Caco-2 (cell line): ENCODE measurements around the gene PRLH. TPM values are rescaled to one million over a fixed set of nuclear protein-coding genes. Genes with fewer than 3 reads are reported as not detected.

Source experiments
- BruUV-seq: library from RNA; stranded (reverse); fragments of 400-500 nt; replicated peaks from 2 replicates; lab custom pipeline; 2021; lab: Mats Ljungman, UMichigan
- CTCF ChIA-PET: fragments of 300-600 bp; sonication (Branson Sonifier 250); formaldehyde crosslinking; loops from one replicate; lab custom pipeline; 2022; ENCODE audit warnings: antibody characterized with exemption; lab: Charles Lee
- POLR2A ChIA-PET: fragments of 300-600 bp; sonication (Branson Sonifier 250); formaldehyde crosslinking; loops from one replicate; lab custom pipeline; 2022; ENCODE audit warnings: antibody characterized with exemption; lab: Charles Lee
- DNase-seq, 2 experiments: peaks; one replicate each; pipeline versions ENCODE4 v3.0.0 to v3.0.0-alpha.2; 2020 to 2022
- H3K27me3 ChIP-seq: replicated peaks from 2 replicates; pipeline ENCODE4 v1.6.0; 2011; ENCODE audit warnings: low read length; ENCODE audit not compliant: control insufficient read depth, insufficient read depth
- H3K36me3 ChIP-seq: 2 replicates; pipeline ENCODE4 v1.5.1; 2011; ENCODE audit warnings: low read length; ENCODE audit not compliant: control insufficient read depth, insufficient read depth
- H3K4me1 ChIP-seq: fragments of 250-450 bp; sonication (Bioruptor Pico); 2 replicates; pipeline ENCODE4 v1.5.1; 2020; ENCODE audit warnings: mild to moderate bottlenecking
- H3K4me3 ChIP-seq: 2 replicates; pipeline ENCODE4 v1.5.1; 2011; ENCODE audit warnings: low read depth, mild to moderate bottlenecking, control low read depth, low read length
- H3K9me3 ChIP-seq: fragments of 250-450 bp; sonication (Bioruptor Pico); 2 replicates; pipeline ENCODE4 v1.5.1; 2020; ENCODE audit warnings: mild to moderate bottlenecking, moderate library complexity
- H3K27ac Mint-ChIP-seq: one replicate; pipeline ENCODE4 v1.8.0; 2022; ENCODE audit warnings: mixed read lengths; ENCODE audit not compliant: unreplicated experiment
- H3K27me3 Mint-ChIP-seq: one replicate; pipeline ENCODE4 v1.8.0; 2022; ENCODE audit warnings: mixed read lengths; ENCODE audit not compliant: insufficient read depth, unreplicated experiment
- H3K36me3 Mint-ChIP-seq: one replicate; pipeline ENCODE4 v1.8.0; 2022; ENCODE audit warnings: mild to moderate bottlenecking, mixed read lengths; ENCODE audit not compliant: insufficient read depth, unreplicated experiment
- H3K4me1 Mint-ChIP-seq: one replicate; pipeline ENCODE4 v1.8.0; 2022; ENCODE audit warnings: low read depth, mixed read lengths; ENCODE audit not compliant: unreplicated experiment
- H3K4me3 Mint-ChIP-seq: one replicate; pipeline ENCODE4 v1.8.0; 2022; ENCODE audit warnings: mild to moderate bottlenecking, moderate library complexity, mixed read lengths; ENCODE audit not compliant: unreplicated experiment
- H3K9me3 Mint-ChIP-seq: one replicate; pipeline ENCODE4 v1.8.0; 2022; ENCODE audit warnings: mixed read lengths; ENCODE audit not compliant: unreplicated experiment
- intact Hi-C: fragments of 100-400 bp; cut with micrococcal nuclease; formaldehyde crosslinking; loops from one replicate; pipeline ENCODE4 v1.10.0; 2022; ENCODE audit not compliant: unreplicated experiment
- total RNA-seq: library from RNA; stranded (reverse); gene quantifications from 2 replicates; pipeline ENCODE4 v1.2.3, GENCODE V29; 2022
- TF ChIP-seq, protein P1 (sequence below), 2 experiments: fragments of 200-600 bp in 1 of 2; IDR thresholded peaks; 1 replicate in 1 of 2; 2 replicates in 1 of 2; pipeline versions ENCODE4 v1.5.1 to v1.8.0; 2011 to 2022; ENCODE audit warnings: antibody characterized with exemption in 1 of 2, control low read depth in 1 of 2, inconsistent platforms in 1 of 2, low read depth in 1 of 2, low read length in 1 of 2, mild to moderate bottlenecking in 1 of 2, moderate library complexity in 1 of 2; ENCODE audit not compliant: insufficient read depth in 1 of 2, severe bottlenecking in 1 of 2, unreplicated experiment in 1 of 2

The PRLH gene
- total RNA-seq, 1 experiment from 2014 or later: not detected

DNA sequence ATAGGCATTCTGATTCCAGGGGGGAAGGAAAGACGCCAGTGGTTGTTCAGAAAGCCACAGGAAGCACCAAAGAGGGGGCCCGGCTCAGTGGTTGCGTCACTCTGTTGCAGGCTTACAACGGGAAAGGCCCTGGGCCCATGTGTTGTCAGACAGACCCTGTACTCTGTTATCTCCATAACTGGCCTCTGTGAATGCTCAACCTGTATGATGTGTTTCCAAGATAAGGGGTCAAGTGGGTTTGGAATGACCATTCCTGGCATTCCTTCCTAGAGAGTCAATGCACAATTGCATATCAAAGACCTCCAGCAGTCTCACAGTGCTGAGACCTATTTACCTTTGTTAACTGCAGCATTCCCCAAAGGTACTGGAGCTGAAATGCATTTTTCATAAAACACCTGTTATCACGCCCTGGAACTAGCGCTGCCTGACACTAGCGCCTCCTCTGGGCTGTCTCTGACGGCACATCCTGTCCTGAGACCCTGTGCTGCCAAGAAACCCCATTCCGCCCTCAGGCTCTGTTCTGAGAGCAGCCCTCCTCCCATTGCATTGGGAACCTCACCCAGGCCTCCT, 47.9 kb downstream of the PRLH start:
- H3K27ac Mint-ChIP-seq: peak overlapping the region; percentile 88
- Histone ChIP-seq H3K4me1 (peaks cover 34% of the 10 kb centered on the region), H3K4me3 (no peak overlapping the region), H3K9me3 (no peaks in the 10 kb centered on the region), H3K27me3 (no peaks in the 10 kb centered on the region), H3K36me3 (no peaks in the 10 kb centered on the region)
- TF ChIP-seq, protein P1, sequence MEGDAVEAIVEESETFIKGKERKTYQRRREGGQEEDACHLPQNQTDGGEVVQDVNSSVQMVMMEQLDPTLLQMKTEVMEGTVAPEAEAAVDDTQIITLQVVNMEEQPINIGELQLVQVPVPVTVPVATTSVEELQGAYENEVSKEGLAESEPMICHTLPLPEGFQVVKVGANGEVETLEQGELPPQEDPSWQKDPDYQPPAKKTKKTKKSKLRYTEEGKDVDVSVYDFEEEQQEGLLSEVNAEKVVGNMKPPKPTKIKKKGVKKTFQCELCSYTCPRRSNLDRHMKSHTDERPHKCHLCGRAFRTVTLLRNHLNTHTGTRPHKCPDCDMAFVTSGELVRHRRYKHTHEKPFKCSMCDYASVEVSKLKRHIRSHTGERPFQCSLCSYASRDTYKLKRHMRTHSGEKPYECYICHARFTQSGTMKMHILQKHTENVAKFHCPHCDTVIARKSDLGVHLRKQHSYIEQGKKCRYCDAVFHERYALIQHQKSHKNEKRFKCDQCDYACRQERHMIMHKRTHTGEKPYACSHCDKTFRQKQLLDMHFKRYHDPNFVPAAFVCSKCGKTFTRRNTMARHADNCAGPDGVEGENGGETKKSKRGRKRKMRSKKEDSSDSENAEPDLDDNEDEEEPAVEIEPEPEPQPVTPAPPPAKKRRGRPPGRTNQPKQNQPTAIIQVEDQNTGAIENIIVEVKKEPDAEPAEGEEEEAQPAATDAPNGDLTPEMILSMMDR (IDR thresholded peaks at IDR 0.05; ENCODE audit: insufficient read depth in 1 of 2, low read depth in 1 of 2, low read length in 1 of 2, severe bottlenecking in 1 of 2, unreplicated experiment in 1 of 2): peak; percentile 30 to 59
- ChIA-PET CTCF (interaction anchor here (1.2 to 1.7 kb wide), 2 partner anchors 12 to 19 kb away, joined by 3 to 4 read pairs; no protein-coding TSS in a partner anchor), POLR2A (interaction anchor here (0.6 kb wide), 1 partner anchor 14 kb away, joined by 3 read pairs; no protein-coding TSS in a partner anchor)
- DNase-seq: peak; percentile 87 to 91
- H3K4me3 Mint-ChIP-seq: peak overlapping the region; percentile 54
- H3K27me3 Mint-ChIP-seq: no peaks in the 10 kb centered on the region
- intact Hi-C loops: loop anchor here (1.0 to 5.0 kb wide), 4 partner anchors 19 to 78 kb away; partner anchors contain the start of gene RAB17
- peaks cover 4% of the 10 kb centered on the region for H3K36me3 Mint-ChIP-seq
- no peaks in the 10 kb centered on the region for H3K9me3 Mint-ChIP-seq
- H3K4me1 Mint-ChIP-seq: peaks cover 42% of the 10 kb centered on the region
- BruUV-seq: no TSS peak

DNA sequence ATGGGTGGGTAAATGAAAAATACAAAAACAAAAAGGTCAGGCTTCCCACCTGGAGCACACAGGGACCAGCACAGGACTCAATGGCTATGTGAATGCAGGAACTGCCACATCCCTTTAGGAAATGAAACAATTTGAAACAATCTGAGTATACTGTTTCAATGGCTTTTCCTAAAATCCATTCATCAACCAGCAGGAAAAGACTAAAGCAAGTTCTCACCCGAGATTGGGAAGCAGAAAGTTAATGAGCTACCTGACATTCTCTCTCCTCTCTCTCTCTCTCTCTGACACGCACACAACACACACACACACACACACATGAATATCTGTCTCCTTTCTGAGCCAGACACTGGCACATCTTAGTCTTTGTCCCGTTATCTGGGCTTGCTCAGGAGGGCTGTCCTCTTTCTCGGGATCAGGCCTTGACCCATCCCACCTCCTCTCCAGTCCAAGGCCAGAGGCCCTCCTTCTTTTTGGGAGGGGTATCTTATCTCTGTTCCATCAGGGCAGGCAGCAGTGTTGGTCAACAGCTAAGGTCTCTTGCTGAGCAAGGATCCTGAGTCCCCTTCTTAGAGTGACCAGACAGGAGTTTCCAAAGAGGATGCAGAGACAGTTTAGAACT, 49.4 kb downstream of the PRLH start:
- DNase-seq: no peak
- H3K9me3 Mint-ChIP-seq: no peaks in the 10 kb centered on the region
- no peaks in the 10 kb centered on the region for H3K27me3 Mint-ChIP-seq
- TF ChIP-seq, protein P1 (IDR thresholded peaks at IDR 0.05; ENCODE audit: insufficient read depth in 1 of 2, low read depth in 1 of 2, low read length in 1 of 2, severe bottlenecking in 1 of 2, unreplicated experiment in 1 of 2): no peak
- H3K27me3 ChIP-seq: no peaks in the 10 kb centered on the region
- no peak overlapping the region for H3K4me3 ChIP-seq
- intact Hi-C loops: no loop called here
- H3K36me3 Mint-ChIP-seq: peaks cover 4% of the 10 kb centered on the region
- no peaks in the 10 kb centered on the region for H3K36me3 ChIP-seq
- peaks cover 34% of the 10 kb centered on the region for H3K4me1 ChIP-seq
- H3K4me3 Mint-ChIP-seq: no peak overlapping the region
- ChIA-PET POLR2A (no interaction called here), CTCF (interaction anchor here (1.4 kb wide), 1 partner anchor 140 kb away, joined by 3 read pairs; no protein-coding TSS in a partner anchor)
- H3K4me1 Mint-ChIP-seq: peaks cover 31% of the 10 kb centered on the region
- H3K27ac Mint-ChIP-seq: peak overlapping the region; percentile 60
- H3K9me3 ChIP-seq: no peaks in the 10 kb centered on the region
- BruUV-seq: no TSS peak

DNA sequence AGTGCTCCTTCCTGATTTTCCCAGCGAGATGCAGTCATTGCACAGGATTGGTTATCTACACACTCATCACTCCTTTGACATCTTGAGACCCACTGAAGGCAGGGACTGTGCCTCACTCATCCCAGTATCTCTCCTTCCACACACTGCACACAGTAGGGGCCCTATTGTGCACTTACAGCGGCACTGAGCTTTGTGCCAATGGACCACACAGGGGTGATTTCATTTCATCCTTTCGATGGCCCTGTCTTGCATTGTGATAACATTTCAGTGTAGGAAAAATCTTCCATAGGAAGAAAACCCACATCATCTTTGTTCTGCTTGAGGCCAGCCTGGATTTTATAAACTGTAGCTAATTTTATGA, 50.0 kb downstream of the PRLH start:
- Mint-ChIP-seq H3K27ac (peak overlapping the region; percentile 60), H3K4me1 (peaks cover 30% of the 10 kb centered on the region), H3K27me3 (no peaks in the 10 kb centered on the region), H3K36me3 (peaks cover 4% of the 10 kb centered on the region), H3K4me3 (no peak overlapping the region), H3K9me3 (no peaks in the 10 kb centered on the region)
- ChIA-PET CTCF (no interaction called here), POLR2A (no interaction called here)
- intact Hi-C loops: no loop called here
- H3K27me3 ChIP-seq: no peaks in the 10 kb centered on the region
- H3K9me3 ChIP-seq: no peaks in the 10 kb centered on the region
- TF ChIP-seq, protein P1 (IDR thresholded peaks at IDR 0.05; ENCODE audit: insufficient read depth in 1 of 2, low read depth in 1 of 2, low read length in 1 of 2, severe bottlenecking in 1 of 2, unreplicated experiment in 1 of 2): no peak
- H3K4me3 ChIP-seq: no peak overlapping the region
- DNase-seq: no peak
- no TSS peak for BruUV-seq
- no peaks in the 10 kb centered on the region for H3K36me3 ChIP-seq
- H3K4me1 ChIP-seq: peaks cover 34% of the 10 kb centered on the region

Other genes starting within 250 kb of the PRLH start
- gene COL6A3, start 152.4 kb upstream of the PRLH start, total RNA-seq: 0.73 and 2.1 TPM in 2 replicates
- gene MLPH, start 79.3 kb upstream of the PRLH start, total RNA-seq: not detected in 2 replicates
- gene RAB17, start 24.2 kb downstream of the PRLH start, total RNA-seq: 60.9 and 61.5 TPM in 2 replicates
- gene LRRFIP1, start 61.0 kb downstream of the PRLH start, total RNA-seq: 37.1 and 40.8 TPM in 2 replicates
- gene RBM44, start 232.2 kb downstream of the PRLH start, total RNA-seq: 0.14 TPM in 1 of 2 replicates, not detected in the other